Measurements from ENCODE around the gene VIT. TPM values are rescaled to one million over a fixed set of nuclear protein-coding genes. Genes with fewer than 3 reads are reported as not detected.

VIT gene
- total RNA-seq, 1 donor from 2014 or later: not detected

DNA sequence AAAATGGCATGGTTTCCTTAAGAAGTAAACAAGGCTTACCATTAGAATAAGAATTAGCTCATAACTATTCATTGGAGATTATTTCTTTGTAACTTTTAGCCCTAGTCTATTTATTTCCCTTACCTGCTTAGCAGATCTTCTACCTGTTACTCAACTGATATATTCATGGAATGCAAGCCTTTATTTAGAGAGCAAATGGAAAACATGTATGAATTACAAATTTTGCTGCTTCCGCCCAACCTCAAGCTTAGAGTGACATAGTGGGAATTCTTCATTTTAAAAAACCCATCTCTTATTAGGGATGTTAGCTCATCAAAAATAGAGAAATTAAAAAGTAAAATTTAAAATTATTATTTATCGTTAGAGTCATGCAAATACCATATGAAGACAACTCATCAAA lies 158.9 kb downstream of the VIT start:
- no peak for FAIRE-seq
- DNase-seq (ENCODE audit: low read depth): no peak
- Histone ChIP-seq H3K36me3 (ENCODE audit: control insufficient read depth, insufficient read depth, low read length) (peaks cover 5% of the 10 kb centered on the region), H3K27me3 (ENCODE audit: control insufficient read depth, insufficient read depth, low read length) (no peaks in the 10 kb centered on the region), H3K4me3 (ENCODE audit: low read depth, low read length) (no peak overlapping the region)
- no peak for TF ChIP-seq CTCF (IDR thresholded peaks at IDR 0.05; ENCODE audit: insufficient read depth, low read length, severe bottlenecking)

- no peak for FAIRE-seq
- H3K27me3 ChIP-seq (ENCODE audit: control insufficient read depth, insufficient read depth, low read length): no peaks in the 10 kb centered on the region
- TF ChIP-seq CTCF (IDR thresholded peaks at IDR 0.05; ENCODE audit: insufficient read depth, low read length, severe bottlenecking): no peak
- H3K36me3 ChIP-seq (ENCODE audit: control insufficient read depth, insufficient read depth, low read length): peaks cover 3% of the 10 kb centered on the region
- no peak for DNase-seq (ENCODE audit: low read depth)
- no peak overlapping the region for H3K4me3 ChIP-seq (ENCODE audit: low read depth, low read length)
Observed at GRCh38 chr2:36857713-36858112, 161.2 kb downstream of the VIT start.

DNA sequence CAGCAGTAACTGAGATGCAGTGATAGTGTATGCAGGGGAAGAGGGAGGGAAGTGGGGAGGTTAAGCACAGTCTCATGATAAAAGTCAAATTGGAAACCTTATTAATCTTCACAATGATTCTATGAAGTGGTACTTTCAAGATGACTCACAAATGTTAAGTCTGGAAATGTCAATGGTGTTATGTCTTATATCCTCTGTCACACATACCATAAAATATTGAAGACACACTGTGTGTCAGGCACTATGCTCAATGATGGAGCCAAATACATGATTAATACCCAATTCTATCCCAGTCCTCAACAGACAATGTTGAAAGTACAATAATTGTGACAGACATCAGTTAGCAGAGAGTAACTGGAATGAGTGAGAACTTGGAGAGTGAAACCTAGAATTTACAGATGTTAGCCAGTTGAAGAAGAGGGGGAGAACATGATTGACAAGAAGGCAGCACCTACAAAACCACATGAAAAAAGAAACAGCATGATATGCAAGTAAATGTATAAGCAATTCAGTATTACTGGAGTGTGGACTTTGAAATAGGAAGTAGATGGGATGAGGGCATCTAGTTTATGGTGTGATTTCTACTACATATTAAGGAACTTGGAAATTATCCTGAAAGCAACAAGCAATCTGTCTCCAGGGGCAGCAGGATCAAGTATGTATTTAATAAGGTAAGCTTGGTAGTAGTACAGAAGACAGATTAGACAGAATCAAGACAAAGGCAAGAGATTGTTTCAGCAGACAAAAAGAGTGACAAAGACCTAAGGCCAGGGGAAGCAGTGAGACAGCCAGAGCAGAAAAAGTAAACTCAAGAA lies 162.3 kb downstream of the VIT start:
- peaks cover 3% of the 10 kb centered on the region for H3K36me3 ChIP-seq (ENCODE audit: control insufficient read depth, insufficient read depth, low read length)
- no peak overlapping the region for H3K4me3 ChIP-seq (ENCODE audit: low read depth, low read length)
- DNase-seq (ENCODE audit: low read depth): no peak
- no peak for TF ChIP-seq CTCF (IDR thresholded peaks at IDR 0.05; ENCODE audit: insufficient read depth, low read length, severe bottlenecking)
- no peak for FAIRE-seq
- no peaks in the 10 kb centered on the region for H3K27me3 ChIP-seq (ENCODE audit: control insufficient read depth, insufficient read depth, low read length)

GRCh38 chr2:36859366-36859792 lies 162.9 kb downstream of the VIT start:
- Histone ChIP-seq H3K36me3 (ENCODE audit: control insufficient read depth, insufficient read depth, low read length) (peaks cover 3% of the 10 kb centered on the region), H3K27me3 (ENCODE audit: control insufficient read depth, insufficient read depth, low read length) (no peaks in the 10 kb centered on the region), H3K4me3 (ENCODE audit: low read depth, low read length) (no peak overlapping the region)
- DNase-seq (ENCODE audit: low read depth) (no peak), FAIRE-seq (no peak)
- TF ChIP-seq CTCF (IDR thresholded peaks at IDR 0.05; ENCODE audit: insufficient read depth, low read length, severe bottlenecking): no peak

DNA sequence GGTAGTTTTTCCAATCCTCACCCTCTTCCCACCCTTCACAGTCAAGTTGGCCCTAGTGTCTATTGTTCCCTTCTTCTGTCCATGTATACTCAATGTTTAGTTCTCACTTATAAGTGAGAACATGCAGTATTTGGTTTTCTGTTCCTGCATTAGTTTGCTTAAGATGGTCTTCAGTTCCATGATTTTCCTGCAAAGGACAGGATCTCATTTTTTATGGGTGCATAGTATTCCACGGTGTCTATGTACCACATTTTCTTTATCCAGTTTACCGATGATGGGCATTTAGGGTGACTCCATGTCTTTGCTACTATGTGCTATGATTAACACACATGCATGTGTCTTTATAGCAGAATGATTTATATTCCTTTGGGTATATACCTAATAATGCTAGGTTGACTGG lies 165.4 kb downstream of the VIT start:
- Histone ChIP-seq H3K27me3 (ENCODE audit: control insufficient read depth, insufficient read depth, low read length) (no peaks in the 10 kb centered on the region), H3K4me3 (ENCODE audit: low read depth, low read length) (no peak overlapping the region), H3K36me3 (ENCODE audit: control insufficient read depth, insufficient read depth, low read length) (peaks cover 3% of the 10 kb centered on the region)
- DNase-seq (ENCODE audit: low read depth) (no peak), FAIRE-seq (no peak)
- no peak for TF ChIP-seq CTCF (IDR thresholded peaks at IDR 0.05; ENCODE audit: insufficient read depth, low read length, severe bottlenecking)

Other genes starting within 250 kb of the VIT start
- gene FEZ2, start 98.5 kb upstream of the VIT start, total RNA-seq: 46.3 and 57.0 TPM in 2 replicates